A549 (cell line): Measurements from ENCODE around the gene YWHAE. TPM values are rescaled to one million over a fixed set of nuclear protein-coding genes. Genes with fewer than 3 reads are reported as not detected.
"Not testable (repeated sequence)": the region's sequence is repeated elsewhere in the genome, so short reads cannot be mapped to it uniquely, and the experiment has no call there.

Experiments used
- ATAC-seq, 2 experiments: fragments of 200-7000 bp in 1 of 2; fragments of >200 bp in 1 of 2; cut with Nextera tagmentation in 1 of 2; cut with Tn5 transposase in 1 of 2; 3 replicates each; pipeline versions ENCODE4 v1.8.0 to v1.9.1; 2018 to 2020; ENCODE audit warnings: mild to moderate bottlenecking in 1 of 2, moderate library complexity in 1 of 2
- CTCF ChIA-PET: fragments of 300-600 bp; sonication (Branson Sonifier 250); formaldehyde crosslinking; extraction: SDS; loops from one replicate; lab custom pipeline; 2021; ENCODE audit warnings: antibody characterized with exemption, inconsistent platforms; lab: Yijun Ruan, JAX
- POLR2A ChIA-PET: fragments of 350-600 bp; formaldehyde crosslinking; extraction: SDS; loops from one replicate; lab custom pipeline; 2021; ENCODE audit warnings: antibody characterized with exemption, inconsistent platforms; lab: Yijun Ruan, JAX
- DNase-seq, 2 experiments: peaks; one replicate each; pipeline versions ENCODE4 v3.0.0 to v3.0.0-alpha.2; 2011 to 2016; ENCODE audit warnings: low read depth in 1 of 2, low spot score in 1 of 2
- FAIRE-seq: peaks from 2 replicates; lab custom pipeline; 2011; peaks lifted over from hg19 to GRCh38; lab: Jason Lieb, UNC
- H3K27ac ChIP-seq, 2 experiments: fragments of >200 bp; sonication (Bioruptor Twin); formaldehyde crosslinking; 3 replicates each; pipeline ENCODE4 v1.5.1; 2016 to 2017
- H3K4me1 ChIP-seq: fragments of >200 bp; sonication (Bioruptor Twin); formaldehyde crosslinking; 3 replicates; pipeline ENCODE4 v1.6.1; 2016
- H3K4me2 ChIP-seq: fragments of >200 bp; sonication (Bioruptor Twin); formaldehyde crosslinking; 3 replicates; pipeline ENCODE4 v1.6.1; 2016
- H3K4me3 ChIP-seq: fragments of >200 bp; sonication (Bioruptor Twin); formaldehyde crosslinking; 3 replicates; pipeline ENCODE4 v1.5.1; 2016
- H3K9me3 ChIP-seq: fragments of >200 bp; sonication (Bioruptor Twin); formaldehyde crosslinking; 3 replicates; pipeline ENCODE4 v1.6.1; 2016
- CBX2 ChIP-seq: fragments of 200-600 bp; sonication (generic); IDR thresholded peaks from 2 replicates; pipeline ENCODE4 v1.6.1; 2016; ENCODE audit warnings: low read depth, mild to moderate bottlenecking, borderline replicate concordance
- CBX8 ChIP-seq: fragments of 200-600 bp; sonication (generic); IDR thresholded peaks from 2 replicates; pipeline ENCODE4 v1.6.1; 2016
- CEBPB ChIP-seq, 2 experiments: fragments of >200 bp in 1 of 2; sonication (Bioruptor Twin) in 1 of 2; formaldehyde crosslinking in 1 of 2; IDR thresholded peaks; 2 replicates each; pipeline ENCODE4 v1.6.1; 2012 to 2016
- E2F6 ChIP-seq: IDR thresholded peaks from 2 replicates; pipeline ENCODE4 v1.6.1; 2012; ENCODE audit warnings: low read depth, borderline replicate concordance
- HDAC2 ChIP-seq: fragments of 200-600 bp; sonication (generic); IDR thresholded peaks from 2 replicates; pipeline ENCODE4 v1.6.1; 2016
- HES2 ChIP-seq: fragments of >200 bp; sonication (Bioruptor Twin); formaldehyde crosslinking; IDR thresholded peaks from 2 replicates; pipeline ENCODE4 v1.6.1; 2016
- HEYL ChIP-seq: fragments of 250-450 bp; sonication (Bioruptor Pico); IDR thresholded peaks from 2 replicates; pipeline ENCODE4 v1.8.0; 2021; ENCODE audit warnings: mild to moderate bottlenecking, moderate library complexity
- JUNB ChIP-seq: fragments of >200 bp; sonication (Bioruptor Twin); formaldehyde crosslinking; IDR thresholded peaks from 2 replicates; pipeline ENCODE4 v1.6.1; 2016
- NR3C1 ChIP-seq: fragments of >200 bp; sonication (Bioruptor Twin); formaldehyde crosslinking; IDR thresholded peaks from 3 replicates; pipeline ENCODE4 v1.6.1; 2017
- POLR2A ChIP-seq: IDR thresholded peaks from 2 replicates; pipeline ENCODE4 v1.6.1; 2012; ENCODE audit warnings: mild to moderate bottlenecking, low read length
- RCOR1 ChIP-seq: fragments of 150-350 bp; IDR thresholded peaks from 2 replicates; pipeline ENCODE4 v1.6.1; 2014; ENCODE audit warnings: antibody characterized with exemption, low read length, low read depth
- REST ChIP-seq: fragments of 200-600 bp; sonication (generic); IDR thresholded peaks from 2 replicates; pipeline ENCODE4 v1.6.1; 2016; ENCODE audit warnings: antibody characterized with exemption, mild to moderate bottlenecking, moderate library complexity
- SREBF2 ChIP-seq: fragments of 450-650 bp; IDR thresholded peaks from 2 replicates; pipeline ENCODE4 v1.6.1; 2014; ENCODE audit warnings: mild to moderate bottlenecking, moderate library complexity
- WGBS: methylation state at CpG from one replicate; pipeline ENCODE4 v1.1.6; 2017; ENCODE audit errors: missing lambda C conversion rate; 5-methylcytosine and 5-hydroxymethylcytosine counted together
- polyA plus RNA-seq, 4 experiments: library from polyadenylated mRNA; depleted of rRNA in 3 of 4; stranded (reverse); fragments of >200 nt; fragmentation: RNase III in 1 of 4; extraction: RNeasy Plus Mini Kit Qiagen cat#74134 plus additional on column Dnase treatment in 1 of 4; gene quantifications; 2 replicates in 3 of 4; 3 replicates in 1 of 4; pipeline ENCODE4 v1.2.3, GENCODE V29; 2011 to 2017

The YWHAE gene
- polyA plus RNA-seq, 2 of the 4 experiments (the other 2 are of a cell fraction): 1,284 to 1,548 TPM

- DNase-seq: no peak
- H3K27ac ChIP-seq: no peak overlapping the region
- 0 out of 3 replicates have a peak overlapping the region, but pooled peaks have one; percentile 7 for H3K4me2 ChIP-seq
- H3K4me1 ChIP-seq: peaks cover 29% of the 10 kb centered on the region
- no peak for FAIRE-seq
- H3K9me3 ChIP-seq: no peaks in the 10 kb centered on the region
- POLR2A ChIA-PET: interaction anchor here (1.2 kb wide), 1 partner anchor 49 kb away, joined by 3 read pairs; the partner anchor contains the start of gene YWHAE
- 80% methylated on average over 5 of the region's 5 CpGs for WGBS
- CTCF ChIA-PET: interaction anchor here (0.7 to 1.5 kb wide), 5 partner anchors 8 to 84 kb away, joined by 3 to 4 read pairs (median 3); no protein-coding TSS in a partner anchor
- TF ChIP-seq CBX8: no peak
- no peak for TF ChIP-seq POLR2A
- TF ChIP-seq CEBPB (IDR thresholded peaks at IDR 0.05): no peak
- no peak for TF ChIP-seq NR3C1
- no peak for TF ChIP-seq HES2
- TF ChIP-seq RCOR1: no peak
- no peak for TF ChIP-seq E2F6
- H3K4me3 ChIP-seq: no peak overlapping the region
- no peak for ATAC-seq
These were observed 49.5 kb upstream of the YWHAE start for GRCh38 chr17:1449412-1449967.

GRCh38 chr17:1447052-1447451 lies 47.0 kb upstream of the YWHAE start:
- Histone ChIP-seq H3K4me2 (no peak overlapping the region), H3K9me3 (no peaks in the 10 kb centered on the region), H3K4me3 (no peak overlapping the region), H3K4me1 (peaks cover 11% of the 10 kb centered on the region; the same call in 2 of the 3 replicates), H3K27ac (no peak overlapping the region)
- CTCF ChIA-PET: interaction anchor here (0.9 to 1.3 kb wide), 3 partner anchors 34 to 114 kb away, joined by 3 read pairs; no protein-coding TSS in a partner anchor
- DNase-seq (no peak), ATAC-seq (no peak), FAIRE-seq (no peak)
- POLR2A ChIA-PET: no interaction called here
- 92% methylated on average over 7 of the region's 7 CpGs for WGBS
- no peak for TF ChIP-seq REST
- TF ChIP-seq CBX2: no peak
- TF ChIP-seq, all 56 proteins: peak for 0

- no peak for DNase-seq
- no peak overlapping the region for H3K4me3 ChIP-seq
- WGBS: 94% methylated on average over 12 of the region's 12 CpGs
- no peak for FAIRE-seq
- TF ChIP-seq HDAC2: no peak
- no peak for TF ChIP-seq SREBF2
- no peak for TF ChIP-seq E2F6
- TF ChIP-seq JUNB: no peak
- TF ChIP-seq HEYL (CRISPR knock-in tag): no peak
- H3K9me3 ChIP-seq: no peaks in the 10 kb centered on the region
- H3K4me1 ChIP-seq: peaks cover 11% of the 10 kb centered on the region; the same call in 2 of the 3 replicates
- ChIA-PET CTCF (interaction anchor here (0.7 to 1.8 kb wide), 5 partner anchors 22 to 192 kb away, joined by 3 to 7 read pairs (median 3); no protein-coding TSS in a partner anchor), POLR2A (no interaction called here)
- H3K4me2 ChIP-seq: no peak overlapping the region
- no peak for ATAC-seq
- no peak overlapping the region for H3K27ac ChIP-seq
These were observed 46.2 kb upstream of the YWHAE start for GRCh38 chr17:1446201-1446600.

- CTCF ChIA-PET: interaction anchor here (0.6 to 1.8 kb wide), 7 partner anchors 8 to 191 kb away, joined by 3 to 7 read pairs (median 3); no protein-coding TSS in a partner anchor
- peaks cover 11% of the 10 kb centered on the region; the same call in 2 of the 3 replicates for H3K4me1 ChIP-seq
- DNase-seq, H3K27ac ChIP-seq, POLR2A ChIA-PET, FAIRE-seq, H3K4me2 ChIP-seq, H3K9me3 ChIP-seq, H3K4me3 ChIP-seq: not testable (repeated sequence)
- peak in 1 of 2 experiments; percentile 41; a peak in 2 of 6 replicates for ATAC-seq
- WGBS: 95% methylated on average over 4 of the region's 4 CpGs
These were observed 45.7 kb upstream of the YWHAE start for GRCh38 chr17:1445695-1446094.

GRCh38 chr17:1442721-1443120 lies 42.7 kb upstream of the YWHAE start:
- DNase-seq, ATAC-seq, H3K27ac ChIP-seq, H3K9me3 ChIP-seq, POLR2A ChIA-PET, H3K4me3 ChIP-seq, FAIRE-seq, H3K4me2 ChIP-seq: not testable (repeated sequence)
- WGBS: 96% methylated on average over 6 of the region's 6 CpGs
- CTCF ChIA-PET: interaction anchor here (0.9 to 1.5 kb wide), 5 partner anchors 12 to 171 kb away, joined by 3 to 5 read pairs (median 3); partner anchors contain the start of gene PITPNA
- peaks cover 15% of the 10 kb centered on the region for H3K4me1 ChIP-seq
